Measurements from ENCODE around the gene CTF1. TPM values are rescaled to one million over a fixed set of nuclear protein-coding genes. Genes with fewer than 3 reads are reported as not detected.
A peak's percentile ranks its signal among the peaks of the same experiment; 100 is the strongest.

Gene CTF1
- total RNA-seq, 1 donor from 2014 or later, result 11.0 TPM

DNA sequence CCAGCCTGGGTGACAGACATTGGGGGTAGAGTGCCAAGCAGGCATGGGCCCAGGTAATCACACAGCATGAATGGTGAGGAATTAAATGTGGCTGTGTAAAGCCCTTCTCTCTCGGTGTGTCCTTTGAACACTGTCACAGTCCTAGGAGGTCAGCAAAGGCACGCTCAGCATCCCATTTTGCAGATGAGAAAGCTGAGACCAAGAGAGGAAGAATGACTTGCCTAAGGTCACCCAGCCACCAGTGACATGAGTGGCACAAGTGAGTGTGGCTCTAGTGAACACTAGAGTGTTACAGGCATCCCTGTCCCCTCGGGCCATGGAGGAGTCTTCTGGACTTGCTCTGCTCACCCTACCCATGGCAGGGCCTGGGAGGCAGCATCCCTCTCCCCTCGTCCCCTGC lies 10.7 kb downstream of the CTF1 start:
- no peak for DNase-seq (ENCODE audit: low spot score)

- DNase-seq (ENCODE audit: low spot score), result no peak
Observed at GRCh38 chr16:30910427-30911029, 14.1 kb downstream of the CTF1 start.

GRCh38 chr16:30912794-30913412 lies 16.5 kb downstream of the CTF1 start:
- DNase-seq (ENCODE audit: low spot score), result no peak

DNA sequence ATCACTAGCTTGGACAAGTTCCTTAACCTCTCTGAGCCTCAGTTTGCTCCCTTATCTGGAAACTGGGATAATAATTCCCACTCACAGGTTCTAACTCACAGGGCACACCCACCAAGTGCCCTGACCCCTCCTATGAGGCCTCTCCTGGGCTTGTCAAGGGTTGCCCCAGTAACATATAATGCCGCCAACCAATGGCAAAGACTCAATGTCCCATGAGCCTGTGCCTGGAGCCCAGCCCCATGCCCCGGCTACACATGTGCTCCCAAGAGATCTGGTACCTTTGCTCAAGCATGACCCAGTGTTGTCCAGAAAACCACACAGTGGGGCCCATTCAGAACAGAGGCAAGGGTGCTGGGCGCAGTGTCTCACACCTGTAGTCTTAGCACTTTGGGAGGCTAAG lies 18.4 kb downstream of the CTF1 start:
- DNase-seq (ENCODE audit: low spot score), result no peak

DNA sequence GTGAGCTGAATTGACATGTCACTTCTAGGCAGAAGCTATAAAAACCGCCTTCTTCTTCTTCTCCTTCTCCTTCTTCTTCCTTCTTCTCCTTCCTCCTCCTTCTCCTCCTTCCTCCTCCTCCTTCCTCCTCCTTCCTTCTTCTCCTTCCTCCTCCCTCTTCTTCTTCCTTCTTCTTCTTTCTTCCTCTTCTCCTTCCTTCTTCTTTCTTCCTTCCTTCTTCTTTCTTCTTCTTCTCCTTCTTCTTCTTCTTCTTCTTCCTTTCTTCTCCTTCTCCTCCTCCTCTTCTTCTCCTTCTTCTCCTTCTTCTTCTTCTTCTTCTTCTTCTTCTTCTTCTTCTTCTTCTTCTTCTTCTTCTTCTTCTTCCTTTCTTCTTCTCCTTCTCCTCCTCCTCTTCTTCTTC lies 22.2 kb downstream of the CTF1 start:
- no peak for DNase-seq (ENCODE audit: low spot score)

DNA sequence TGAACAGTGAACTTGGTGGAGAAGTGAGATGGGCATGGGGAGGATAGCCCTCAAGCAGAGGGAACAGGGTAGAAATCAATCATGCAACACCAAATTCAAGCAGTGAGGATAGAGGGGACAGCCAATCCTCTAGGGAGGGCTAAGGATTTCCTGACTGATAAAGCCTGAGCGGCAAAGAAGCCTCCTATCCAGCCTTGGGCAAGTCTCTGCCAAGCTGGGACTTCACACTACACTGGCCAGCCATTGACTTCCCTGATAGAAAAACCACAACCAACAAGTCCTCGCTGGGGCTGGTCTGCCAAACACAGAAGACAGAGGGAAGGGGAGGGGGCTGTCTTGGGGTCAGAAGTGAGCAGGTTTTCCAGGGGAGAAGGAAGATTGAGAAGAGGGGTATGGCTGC lies 24.5 kb downstream of the CTF1 start:
- DNase-seq (ENCODE audit: low spot score), result no peak

DNA sequence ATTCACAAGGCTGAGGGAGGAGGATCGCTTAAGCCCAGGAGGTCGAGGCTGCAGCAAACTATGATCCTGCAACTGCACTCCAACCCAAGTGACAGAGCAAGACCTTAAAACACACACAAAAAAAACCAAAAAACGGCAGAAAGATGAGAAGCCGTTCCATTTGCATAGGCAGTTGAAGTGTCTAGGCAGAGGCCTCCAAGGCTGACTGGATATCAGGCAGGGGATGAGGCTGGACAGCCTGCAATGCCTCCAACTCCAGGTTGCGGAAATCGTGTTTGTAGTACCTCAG lies 25.0 kb downstream of the CTF1 start:
- no peak for DNase-seq (ENCODE audit: low spot score)

DNA sequence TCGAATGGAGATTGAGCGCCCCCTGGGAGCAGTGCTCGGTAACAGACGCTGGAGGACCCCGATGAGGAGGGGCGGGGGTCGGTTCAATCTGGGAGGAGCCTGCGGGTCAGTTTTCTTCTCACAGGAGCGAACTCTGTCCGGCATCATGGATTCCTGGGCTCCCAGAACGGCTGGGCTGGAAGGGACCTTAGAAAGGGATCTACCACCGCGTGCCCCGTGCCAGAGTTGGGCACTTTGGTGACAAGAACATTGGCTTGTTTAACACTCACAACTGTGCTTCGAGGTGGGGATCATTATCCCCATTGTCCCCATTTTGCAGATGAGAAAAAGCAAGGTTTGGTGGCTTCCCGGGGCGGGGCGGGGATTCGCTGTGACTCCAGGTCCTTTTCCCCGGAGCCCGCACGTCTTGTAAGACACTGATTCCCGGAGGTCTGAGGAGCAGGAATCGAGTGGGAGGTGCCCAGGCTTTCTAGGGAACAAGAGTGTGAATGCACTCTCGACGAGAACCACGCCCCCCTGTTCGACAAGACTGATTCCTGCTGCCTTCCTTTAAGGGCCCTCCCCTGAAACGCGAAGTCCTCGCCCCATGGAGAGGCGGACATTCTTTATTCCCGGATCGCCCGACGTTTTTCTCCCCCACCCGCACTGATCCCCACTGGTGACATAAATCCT lies 25.5 kb downstream of the CTF1 start:
- peak; percentile 91 for DNase-seq (ENCODE audit: low spot score)

- DNase-seq (ENCODE audit: low spot score), result peak; percentile 100
Observed at GRCh38 chr16:30922420-30922959, 26.1 kb downstream of the CTF1 start.

DNA sequence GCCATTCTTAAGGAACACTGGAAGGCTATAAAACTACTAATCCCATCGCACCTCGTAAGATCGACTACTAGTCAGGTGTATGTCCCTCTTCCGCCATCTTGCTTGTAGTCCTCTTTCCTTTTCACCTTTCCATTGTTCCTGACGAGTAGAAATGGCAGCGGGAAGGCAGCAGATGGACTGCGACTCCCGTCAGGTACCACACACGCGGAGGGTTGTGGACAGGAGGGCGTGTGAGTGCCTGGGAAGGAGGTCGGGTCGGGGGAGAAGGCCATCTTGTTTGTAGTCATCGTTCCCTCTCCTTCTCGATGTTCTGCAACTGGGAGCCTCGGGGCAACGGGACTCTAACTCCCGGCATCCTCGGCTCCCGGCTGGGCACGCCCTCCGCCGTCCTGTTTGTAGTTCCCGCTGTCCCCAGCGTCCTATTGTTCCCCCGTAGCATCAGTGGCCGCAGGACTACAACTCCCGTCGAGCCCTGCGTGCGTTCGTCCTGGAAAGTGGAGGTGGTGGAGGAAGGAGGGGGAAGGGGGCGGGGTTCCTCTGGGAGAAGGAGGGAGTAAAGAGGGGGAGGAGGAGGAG lies 26.6 kb downstream of the CTF1 start:
- peak; percentile 100 for DNase-seq (ENCODE audit: low spot score)

DNA sequence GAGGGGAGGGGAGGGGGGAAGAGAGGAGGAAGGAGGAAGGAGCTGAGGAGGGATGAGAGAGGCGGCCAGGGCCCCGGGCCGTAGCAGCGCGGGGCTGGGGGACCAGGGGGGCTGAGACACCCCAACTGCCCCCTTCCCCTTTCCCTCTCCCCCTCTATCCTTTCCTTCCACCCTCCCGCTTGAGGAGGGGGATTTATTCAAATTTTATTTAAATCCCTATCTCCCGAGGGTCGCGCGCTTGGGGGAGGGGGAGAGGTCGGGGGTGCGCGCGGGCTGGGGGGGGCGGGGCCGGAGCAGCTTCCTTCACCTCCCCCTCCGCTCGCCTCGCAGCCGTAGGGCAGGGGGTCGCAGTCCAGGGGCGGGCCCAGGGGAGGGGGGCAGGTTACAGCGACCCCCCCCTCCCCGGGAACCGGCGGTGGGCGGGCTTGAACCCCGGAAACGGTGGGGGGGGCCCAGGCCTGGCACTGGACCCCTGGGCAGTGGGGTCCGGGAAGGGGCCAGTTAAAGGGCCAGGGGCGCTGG lies 27.2 kb downstream of the CTF1 start, which contains the start of gene FBXL19:
Gene FBXL19, plus strand, starts transcription at position 19 of the 522 bp plus-strand sequence. CDS start 2,183 bp downstream, outside the sequence.
- no peak for DNase-seq (ENCODE audit: low spot score)

GRCh38 chr16:30924076-30924912 lies 27.9 kb downstream of the CTF1 start:
- DNase-seq (ENCODE audit: low spot score), result no peak

- DNase-seq (ENCODE audit: low spot score), result no peak
Observed at GRCh38 chr16:30924913-30925631, 28.7 kb downstream of the CTF1 start.

DNA sequence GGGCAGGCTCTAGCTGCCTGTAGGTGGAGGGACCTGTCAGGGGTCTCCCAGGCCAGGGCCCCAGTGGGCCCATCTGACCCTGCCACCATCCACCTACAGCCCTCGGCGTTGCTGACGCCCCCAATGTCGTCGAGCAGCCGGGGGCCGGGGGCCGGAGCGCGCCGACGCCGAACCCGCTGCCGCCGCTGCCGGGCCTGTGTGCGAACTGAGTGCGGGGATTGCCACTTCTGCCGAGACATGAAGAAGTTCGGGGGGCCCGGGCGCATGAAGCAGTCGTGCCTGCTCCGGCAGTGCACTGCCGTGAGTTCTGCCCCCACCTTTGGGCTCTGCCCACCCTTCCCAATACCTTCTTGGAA lies 29.2 kb downstream of the CTF1 start:
- DNase-seq (ENCODE audit: low spot score), result no peak

DNA sequence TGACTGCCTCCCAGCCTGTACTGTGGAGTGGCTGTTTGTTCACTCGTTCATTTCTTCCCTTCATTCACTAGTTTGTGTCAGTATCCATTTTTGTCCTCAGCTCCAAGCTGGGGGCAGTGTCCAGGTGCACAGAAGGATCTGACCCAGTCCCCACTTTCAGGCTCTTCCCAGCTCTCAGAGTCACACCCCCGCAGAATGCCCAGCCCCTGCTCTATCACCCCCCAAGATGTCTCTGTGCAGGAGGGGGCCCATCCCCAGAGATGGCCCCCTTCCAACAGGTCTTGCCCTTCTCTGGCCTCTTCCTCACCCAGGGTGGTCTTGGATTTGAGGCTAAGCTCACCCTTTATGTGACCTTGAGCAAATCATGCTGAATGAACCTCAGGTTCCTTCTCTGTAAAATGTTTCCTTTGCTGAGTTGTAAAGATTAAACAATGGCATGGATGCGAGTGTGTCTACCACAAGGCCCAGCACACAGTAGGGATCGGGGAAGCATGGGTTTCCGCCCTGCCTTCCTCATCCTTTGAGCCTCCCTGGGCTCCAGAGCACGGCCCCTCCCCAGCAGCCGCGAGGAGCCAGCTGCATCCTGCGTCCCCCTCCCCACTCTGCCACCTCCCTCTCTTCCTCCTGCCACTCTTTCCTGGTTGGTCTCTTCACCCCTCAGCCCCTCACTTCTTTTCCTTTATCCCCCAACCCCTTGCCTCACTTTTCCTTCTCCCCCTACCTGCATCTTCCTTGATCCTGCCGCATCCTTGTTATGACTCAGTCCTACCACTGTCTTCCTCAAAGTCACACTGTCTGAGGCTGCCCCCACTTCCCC lies 29.8 kb downstream of the CTF1 start:
- no peak for DNase-seq (ENCODE audit: low spot score)

- DNase-seq (ENCODE audit: low spot score), result no peak
Observed at GRCh38 chr16:30926937-30927788, 30.7 kb downstream of the CTF1 start.

DNA sequence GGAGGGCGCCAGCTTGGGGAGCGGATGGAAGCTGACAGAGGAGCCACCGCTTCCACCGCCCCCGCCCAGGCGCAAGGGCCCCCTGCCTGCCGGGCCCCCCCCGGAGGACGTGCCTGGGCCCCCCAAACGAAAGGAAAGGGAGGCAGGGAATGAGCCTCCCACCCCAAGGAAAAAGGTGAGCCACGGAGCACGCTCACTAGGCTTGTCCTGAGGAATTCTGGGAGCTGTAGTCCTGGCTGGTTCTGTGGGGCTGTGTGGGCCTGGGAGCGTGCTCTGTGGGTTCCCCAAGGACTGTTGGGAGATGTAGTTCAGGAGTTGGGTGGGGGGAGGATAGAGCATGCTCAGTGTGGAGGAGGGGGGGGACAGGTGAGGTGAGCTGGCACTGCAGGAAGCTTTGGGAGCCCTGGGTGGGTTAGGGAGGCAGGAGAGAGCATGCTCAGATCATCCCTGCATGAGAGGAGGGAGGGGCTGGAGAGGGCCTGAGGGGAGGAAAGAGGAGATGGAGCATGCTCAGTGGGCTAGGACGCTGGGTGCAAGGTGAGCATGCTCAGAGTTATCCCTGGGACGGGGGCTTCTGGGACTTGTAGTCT lies 31.5 kb downstream of the CTF1 start:
- DNase-seq (ENCODE audit: low spot score), result no peak

DNA sequence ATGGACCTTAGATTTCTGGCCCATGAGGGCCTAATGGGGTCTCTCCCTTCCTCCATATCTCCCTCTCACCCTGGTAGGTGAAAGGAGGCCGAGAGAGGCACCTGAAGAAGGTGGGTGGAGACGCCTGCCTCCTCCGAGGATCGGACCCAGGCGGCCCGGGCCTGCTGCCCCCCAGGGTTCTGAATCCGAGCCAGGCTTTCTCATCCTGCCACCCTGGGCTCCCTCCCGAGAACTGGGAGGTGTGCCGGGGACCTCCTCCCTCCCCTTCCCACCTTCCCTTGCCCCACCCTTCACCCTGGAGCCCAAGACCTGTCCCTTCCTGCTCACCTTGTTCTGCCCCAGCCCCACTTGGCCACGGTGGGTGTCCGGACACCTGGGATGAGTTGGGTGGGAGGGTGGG lies 32.0 kb downstream of the CTF1 start:
- DNase-seq (ENCODE audit: low spot score), result no peak

GRCh38 chr16:30929167-30929566 lies 32.8 kb downstream of the CTF1 start:
- no peak for DNase-seq (ENCODE audit: low spot score)

Data from mucosa of gallbladder (tissue), 1 donor.